PC-3 (cell line): ENCODE measurements around the gene FAXDC2.

Experiments used
- EZH2 ChIP-seq: fragments of 300-600 bp; sonication (generic); IDR thresholded peaks from one replicate; pipeline ENCODE4 v1.6.1; 2017; ENCODE audit warnings: antibody characterized with exemption, mild to moderate bottlenecking, low read length; ENCODE audit not compliant: unreplicated experiment
- EZH2phosphoT487 ChIP-seq: fragments of 300-600 bp; sonication (generic); IDR thresholded peaks from 2 replicates; pipeline ENCODE4 v1.6.1; 2018; ENCODE audit warnings: mild to moderate bottlenecking, antibody characterized with exemption, low read length, borderline replicate concordance
- TF ChIP-seq, protein P1 (sequence below): fragments of 300-600 bp; sonication (generic); conservative IDR thresholded peaks from 2 replicates; pipeline ENCODE4 v1.5.1; 2017; ENCODE audit warnings: antibody characterized with exemption, low read depth, mild to moderate bottlenecking, low read length

DNA sequence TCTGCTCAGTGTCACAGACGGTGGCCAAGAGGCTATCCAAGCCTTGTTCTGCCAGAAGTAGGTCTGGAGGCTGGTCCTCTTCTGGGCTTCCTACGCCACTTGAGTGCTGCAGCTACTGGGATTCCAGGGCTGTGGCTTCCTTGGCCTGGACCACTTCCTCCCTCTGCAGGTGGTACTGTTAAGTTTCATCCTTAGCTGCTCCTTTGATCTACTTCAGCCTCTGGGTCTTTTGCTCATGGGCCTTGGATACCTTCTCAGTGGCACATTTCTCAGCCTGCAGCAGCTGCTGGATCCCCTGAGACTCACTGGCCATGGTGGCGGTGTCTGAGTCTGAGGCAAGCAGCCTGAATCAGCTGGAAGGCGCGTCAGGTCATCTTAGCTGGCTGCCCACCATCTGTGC is 18.3 kb upstream of the FAXDC2 start:
- TF ChIP-seq EZH2phosphoT487 (no peak), EZH2 (no peak)
- TF ChIP-seq, protein P1, sequence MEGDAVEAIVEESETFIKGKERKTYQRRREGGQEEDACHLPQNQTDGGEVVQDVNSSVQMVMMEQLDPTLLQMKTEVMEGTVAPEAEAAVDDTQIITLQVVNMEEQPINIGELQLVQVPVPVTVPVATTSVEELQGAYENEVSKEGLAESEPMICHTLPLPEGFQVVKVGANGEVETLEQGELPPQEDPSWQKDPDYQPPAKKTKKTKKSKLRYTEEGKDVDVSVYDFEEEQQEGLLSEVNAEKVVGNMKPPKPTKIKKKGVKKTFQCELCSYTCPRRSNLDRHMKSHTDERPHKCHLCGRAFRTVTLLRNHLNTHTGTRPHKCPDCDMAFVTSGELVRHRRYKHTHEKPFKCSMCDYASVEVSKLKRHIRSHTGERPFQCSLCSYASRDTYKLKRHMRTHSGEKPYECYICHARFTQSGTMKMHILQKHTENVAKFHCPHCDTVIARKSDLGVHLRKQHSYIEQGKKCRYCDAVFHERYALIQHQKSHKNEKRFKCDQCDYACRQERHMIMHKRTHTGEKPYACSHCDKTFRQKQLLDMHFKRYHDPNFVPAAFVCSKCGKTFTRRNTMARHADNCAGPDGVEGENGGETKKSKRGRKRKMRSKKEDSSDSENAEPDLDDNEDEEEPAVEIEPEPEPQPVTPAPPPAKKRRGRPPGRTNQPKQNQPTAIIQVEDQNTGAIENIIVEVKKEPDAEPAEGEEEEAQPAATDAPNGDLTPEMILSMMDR: peak; percentile 33; the same call in 1 of the 2 replicates
